B cell (primary cell): ENCODE results near the gene GGA2.

Experiments used
- EZH2 ChIP-seq: IDR thresholded peaks from 2 replicates; pipeline ENCODE4 v1.6.1; 2012; ENCODE audit warnings: borderline replicate concordance, low read depth, mild to moderate bottlenecking, moderate library complexity, low read length; ENCODE audit not compliant: insufficient read depth, poor library complexity, severe bottlenecking
- TF ChIP-seq, protein P1 (sequence below): fragments of 200-600 bp; IDR thresholded peaks from one replicate; pipeline ENCODE4 v1.8.0; 2022; ENCODE audit warnings: antibody characterized with exemption, mild to moderate bottlenecking

DNA sequence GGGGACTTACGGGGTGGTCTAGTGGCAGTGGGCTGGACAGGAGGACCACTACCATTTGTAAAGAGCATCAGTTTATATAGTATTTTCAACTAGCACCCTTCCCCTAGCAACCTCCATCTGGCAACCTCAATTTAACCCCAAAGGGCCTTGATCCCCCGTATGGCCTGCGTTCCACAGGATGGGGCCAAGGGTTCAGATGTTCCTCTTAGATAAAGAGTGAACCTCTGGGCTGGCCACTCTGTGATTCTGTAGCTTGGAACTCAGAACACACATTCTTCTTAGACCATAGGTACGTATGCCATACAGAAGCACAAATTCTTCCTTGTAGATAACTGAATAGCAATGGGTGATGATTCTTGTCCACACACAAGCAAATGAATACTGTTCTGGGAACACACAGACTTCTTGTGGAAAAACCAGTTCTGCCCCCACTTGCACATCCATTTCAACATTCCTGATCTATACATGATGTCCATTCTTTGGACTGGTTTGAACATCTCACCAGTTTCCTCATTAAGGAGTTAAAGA is 1.9 kb upstream of the GGA2 start:
- TF ChIP-seq, protein P1, sequence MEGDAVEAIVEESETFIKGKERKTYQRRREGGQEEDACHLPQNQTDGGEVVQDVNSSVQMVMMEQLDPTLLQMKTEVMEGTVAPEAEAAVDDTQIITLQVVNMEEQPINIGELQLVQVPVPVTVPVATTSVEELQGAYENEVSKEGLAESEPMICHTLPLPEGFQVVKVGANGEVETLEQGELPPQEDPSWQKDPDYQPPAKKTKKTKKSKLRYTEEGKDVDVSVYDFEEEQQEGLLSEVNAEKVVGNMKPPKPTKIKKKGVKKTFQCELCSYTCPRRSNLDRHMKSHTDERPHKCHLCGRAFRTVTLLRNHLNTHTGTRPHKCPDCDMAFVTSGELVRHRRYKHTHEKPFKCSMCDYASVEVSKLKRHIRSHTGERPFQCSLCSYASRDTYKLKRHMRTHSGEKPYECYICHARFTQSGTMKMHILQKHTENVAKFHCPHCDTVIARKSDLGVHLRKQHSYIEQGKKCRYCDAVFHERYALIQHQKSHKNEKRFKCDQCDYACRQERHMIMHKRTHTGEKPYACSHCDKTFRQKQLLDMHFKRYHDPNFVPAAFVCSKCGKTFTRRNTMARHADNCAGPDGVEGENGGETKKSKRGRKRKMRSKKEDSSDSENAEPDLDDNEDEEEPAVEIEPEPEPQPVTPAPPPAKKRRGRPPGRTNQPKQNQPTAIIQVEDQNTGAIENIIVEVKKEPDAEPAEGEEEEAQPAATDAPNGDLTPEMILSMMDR, result no peak
- no peak for TF ChIP-seq EZH2
